NCI-H748 (cell line): ENCODE data around the gene FAM149A.

Source experiments
- DNase-seq: peaks from one replicate; lab custom pipeline; 2025; ENCODE audit not compliant: unreplicated experiment; lab: John Stamatoyannopoulos, UW

Gene FAM149A

GRCh38 chr4:186151499-186151898 is 47.0 kb downstream of the FAM149A start:
- no peak for DNase-seq

GRCh38 chr4:186158021-186158813 is 53.7 kb downstream of the FAM149A start:
- DNase-seq, result no peak

DNA sequence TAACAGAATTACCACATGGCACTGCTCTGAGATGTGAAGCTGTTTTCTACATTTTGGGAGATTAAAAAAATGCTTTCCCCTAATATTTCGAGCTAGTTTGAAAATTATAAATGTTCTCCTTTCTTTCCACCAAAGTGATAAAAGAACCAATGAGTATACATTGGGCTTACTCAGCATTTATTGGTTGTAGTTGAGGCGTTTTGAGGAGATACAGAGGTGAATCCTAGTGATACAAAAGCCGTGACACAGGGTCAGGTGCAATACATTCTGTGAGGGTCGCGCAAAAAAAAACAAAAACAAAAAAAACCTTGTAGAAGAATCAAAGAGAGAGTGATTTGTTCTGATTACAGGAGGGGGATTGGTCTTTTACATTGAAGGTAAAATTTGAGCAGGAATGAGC is 54.5 kb downstream of the FAM149A start:
- DNase-seq, result no peak

DNA sequence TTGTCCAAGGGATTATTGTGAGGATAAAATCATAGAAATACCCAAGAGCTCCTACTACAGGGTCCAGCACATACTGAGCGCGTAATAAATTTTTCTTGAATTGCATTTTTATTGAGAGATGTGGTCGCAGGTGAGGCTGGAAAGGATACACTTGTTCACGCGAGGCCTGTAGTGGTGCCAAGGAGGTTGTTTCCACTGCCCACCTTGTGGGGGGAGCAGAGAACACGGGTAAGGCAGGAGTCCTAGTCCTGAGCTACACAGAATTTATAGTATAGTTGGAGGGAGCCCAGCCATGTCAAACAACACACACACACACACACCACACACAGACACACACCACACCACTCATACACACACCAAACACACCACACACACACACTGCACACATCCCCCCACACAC is 55.1 kb downstream of the FAM149A start:
- DNase-seq, result peak; percentile 10

- peak; percentile 76 for DNase-seq
Observed at GRCh38 chr4:186161138-186161537, 56.6 kb downstream of the FAM149A start.

- no peak for DNase-seq
Observed at GRCh38 chr4:186166852-186167512, 62.5 kb downstream of the FAM149A start.

DNA sequence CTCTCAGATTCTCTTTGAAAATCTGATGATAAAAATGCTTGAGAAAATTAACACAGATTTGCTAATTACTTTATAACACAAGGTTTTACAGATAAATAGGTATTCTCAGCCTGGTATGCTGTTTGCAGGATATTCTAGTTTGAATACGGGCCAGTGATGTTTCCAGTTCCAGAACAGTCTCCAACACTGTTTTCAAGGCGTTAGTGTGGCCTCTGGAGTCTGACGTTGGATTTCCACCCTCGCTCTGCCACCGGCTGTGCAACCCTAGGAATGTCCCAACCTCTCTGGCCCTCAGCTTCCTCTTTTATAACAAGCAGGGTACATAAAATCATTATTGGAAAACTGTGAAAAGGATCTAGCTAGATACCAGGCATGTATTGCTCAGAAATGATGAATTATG is 63.1 kb downstream of the FAM149A start:
- no peak for DNase-seq

DNA sequence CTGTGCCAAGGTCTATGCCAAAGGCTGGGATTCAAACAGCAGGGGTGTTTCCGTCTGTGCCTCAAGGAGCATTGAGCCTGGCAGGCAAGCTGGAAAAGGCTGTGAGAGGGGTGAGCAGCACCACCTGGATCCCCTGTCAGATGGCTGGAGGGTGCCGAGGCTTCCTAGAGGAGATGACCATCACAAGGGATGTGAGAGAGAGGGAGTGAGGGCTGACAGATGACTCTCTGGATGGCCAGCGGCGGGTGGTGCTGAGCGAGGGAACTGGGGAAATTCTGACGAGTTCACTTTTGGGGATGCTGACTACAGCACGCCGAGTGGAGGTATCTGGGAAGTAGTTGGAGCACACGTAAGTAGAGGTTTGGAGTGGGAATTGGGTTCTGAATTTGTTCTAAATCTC is 64.2 kb downstream of the FAM149A start:
- no peak for DNase-seq

GRCh38 chr4:186169333-186169944 is 64.9 kb downstream of the FAM149A start:
- no peak for DNase-seq

DNA sequence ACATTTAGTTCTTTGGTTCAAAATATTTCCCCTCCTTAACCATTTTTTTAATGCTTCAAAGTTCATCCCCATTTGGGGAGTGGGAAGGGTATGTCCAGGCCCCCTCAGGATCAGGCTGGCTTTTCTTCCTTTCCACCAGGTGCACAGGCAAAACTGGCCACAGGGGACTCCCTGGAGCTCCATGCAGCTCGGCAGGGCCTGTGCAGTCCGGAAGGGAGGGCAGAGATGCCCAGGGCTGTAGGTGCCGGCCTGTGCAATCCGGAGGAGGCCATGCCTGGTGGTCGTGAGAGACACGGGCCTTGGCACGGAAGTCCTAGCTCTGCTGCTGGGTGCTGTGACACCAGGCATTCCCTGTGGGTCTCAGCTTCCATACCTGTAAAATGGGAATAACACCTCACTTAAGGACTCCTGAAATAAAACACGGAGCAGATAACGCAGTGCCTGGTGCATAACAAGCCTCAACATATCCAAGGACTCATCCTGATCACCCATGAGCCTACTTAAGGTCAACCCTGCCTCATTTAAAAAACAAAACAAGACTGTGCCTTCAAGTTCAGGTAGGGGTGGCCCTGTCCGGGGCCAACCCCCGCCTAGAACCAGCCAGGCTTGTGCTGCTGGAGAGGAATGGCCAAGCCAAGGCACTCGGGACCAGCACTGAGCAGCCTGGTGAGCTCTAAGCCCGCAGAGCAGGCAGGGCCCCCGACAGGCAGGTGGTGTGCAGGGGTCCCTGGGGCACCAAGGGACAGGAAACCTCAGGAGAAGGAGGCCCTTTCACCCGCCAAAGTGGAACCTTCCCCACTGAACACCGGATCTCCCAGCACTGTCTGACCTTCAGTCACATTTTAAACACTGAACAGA is 65.7 kb downstream of the FAM149A start:
- no peak for DNase-seq

DNA sequence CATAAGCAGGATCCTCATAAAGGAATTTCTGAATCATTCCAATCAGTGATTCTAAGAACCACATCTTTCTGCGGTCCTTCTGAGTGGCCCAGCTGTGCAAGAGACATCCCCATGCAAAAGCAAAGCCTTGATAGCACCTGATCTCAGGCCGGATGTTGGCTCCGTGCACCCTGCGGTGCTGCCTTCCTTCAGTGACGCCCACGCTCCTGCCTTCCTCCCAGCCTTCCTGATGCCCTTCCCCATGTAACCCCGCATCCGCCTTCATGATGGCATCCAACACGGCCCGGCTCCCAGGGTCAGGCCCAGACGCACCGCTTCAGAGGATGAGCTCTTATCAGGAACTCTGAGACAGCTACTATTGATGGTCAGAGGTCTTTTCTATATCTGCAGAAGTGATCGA is 66.5 kb downstream of the FAM149A start:
- DNase-seq, result no peak

GRCh38 chr4:186172546-186172945 is 68.0 kb downstream of the FAM149A start:
- peak; percentile 58 for DNase-seq

- DNase-seq, result no peak
Observed at GRCh38 chr4:186188107-186188506, 83.6 kb downstream of the FAM149A start.

GRCh38 chr4:186189656-186190055 is 85.2 kb downstream of the FAM149A start:
- DNase-seq, result no peak

DNA sequence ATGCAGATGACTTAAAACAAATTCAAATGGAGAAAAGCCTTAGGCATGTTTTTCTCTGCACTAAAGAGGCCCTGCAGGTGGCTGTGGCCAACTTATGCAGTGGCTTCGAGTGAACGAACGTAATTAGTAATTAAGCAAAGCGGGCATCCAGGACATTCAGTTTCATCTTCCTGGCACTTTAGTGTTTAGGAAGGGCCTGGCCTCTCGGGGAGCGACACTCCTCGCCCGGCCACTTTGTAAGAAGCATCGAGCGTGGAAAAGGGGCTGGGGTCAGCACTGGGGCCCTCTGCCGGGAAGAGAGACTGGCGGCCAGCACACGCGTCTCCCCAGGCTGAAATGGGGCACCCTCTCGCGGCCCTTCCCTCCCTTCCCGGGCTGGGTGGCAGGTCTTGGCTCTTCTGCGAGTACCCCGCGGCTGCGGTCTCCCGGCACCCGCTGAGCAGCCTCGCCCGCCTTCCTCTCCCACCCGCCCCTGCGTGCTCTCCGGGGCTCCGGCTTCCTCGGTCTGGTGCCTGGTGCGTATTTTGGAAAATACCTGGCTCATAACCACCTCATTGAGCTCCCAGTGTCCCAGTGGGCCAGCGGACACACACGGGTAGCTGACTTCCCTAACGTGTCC is 86.2 kb downstream of the FAM149A start:
- DNase-seq, result peak; percentile 55

DNA sequence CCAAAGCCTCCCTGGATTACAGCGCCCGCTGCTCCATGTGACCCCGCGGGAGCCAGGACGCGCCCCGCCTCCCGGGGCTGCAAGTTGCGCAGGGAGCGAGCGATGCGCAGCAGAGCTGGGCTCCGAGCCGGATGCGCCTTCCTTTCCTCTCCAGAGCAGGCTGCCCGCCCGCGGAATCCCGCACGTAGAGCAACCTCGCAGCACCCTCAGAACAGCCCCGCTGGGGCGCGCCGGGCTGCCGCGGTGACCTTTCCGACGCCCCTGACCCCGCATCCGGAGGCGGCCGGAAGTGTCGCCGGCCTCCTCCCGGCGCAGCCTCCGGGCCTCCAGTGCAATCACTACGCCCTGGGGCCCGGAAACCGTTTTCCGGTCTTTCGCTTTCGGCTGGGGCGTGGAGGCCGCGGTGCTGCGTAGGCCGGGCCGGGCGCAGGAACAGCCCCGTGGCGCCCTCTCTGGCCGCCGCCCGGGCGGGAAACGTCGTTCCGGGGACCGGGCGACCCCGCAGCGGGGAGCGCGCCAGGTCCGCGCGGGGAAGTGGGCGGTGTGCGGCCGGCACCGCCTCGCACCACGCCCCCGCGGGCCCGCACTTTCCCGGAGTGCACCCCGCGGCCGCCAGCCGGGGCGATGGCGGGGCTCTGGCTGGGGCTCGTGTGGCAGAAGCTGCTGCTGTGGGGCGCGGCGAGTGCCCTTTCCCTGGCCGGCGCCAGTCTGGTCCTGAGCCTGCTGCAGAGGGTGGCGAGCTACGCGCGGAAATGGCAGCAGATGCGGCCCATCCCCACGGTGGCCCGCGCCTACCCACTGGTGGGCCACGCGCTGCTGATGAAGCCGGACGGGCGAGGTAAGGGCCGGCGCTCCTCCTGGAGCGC is 86.9 kb downstream of the FAM149A start, which contains the start of gene CYP4V2:
Gene CYP4V2, plus strand, starts transcription at position 368 of the 866 bp plus-strand sequence. Its CDS starts 257 bp downstream, at position 625.
- DNase-seq, result peak; percentile 79

GRCh38 chr4:186192066-186192612 is 87.6 kb downstream of the FAM149A start:
- peak; percentile 47 for DNase-seq

GRCh38 chr4:186193851-186194250 is 89.3 kb downstream of the FAM149A start:
- DNase-seq, result no peak

DNA sequence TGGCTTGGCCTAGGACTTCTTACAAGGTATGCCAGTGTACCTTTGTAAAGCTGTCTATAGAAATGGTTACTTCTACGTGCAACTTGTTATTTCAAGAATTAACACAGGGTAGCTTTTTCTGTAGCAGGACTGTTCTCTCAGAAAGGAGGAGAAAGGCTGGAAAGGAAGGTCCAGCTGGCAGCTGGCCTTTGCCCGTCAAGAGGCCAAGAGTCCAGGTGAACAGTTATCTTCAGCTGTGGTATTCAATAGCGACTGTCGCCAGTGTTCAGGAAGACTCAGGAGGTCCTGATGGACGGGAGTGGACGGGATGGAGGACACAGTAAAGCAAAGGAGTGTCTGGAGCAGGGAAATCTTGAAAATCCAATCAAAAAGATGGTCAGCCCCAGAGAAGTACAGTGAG is 91.6 kb downstream of the FAM149A start:
- no peak for DNase-seq
